SK-N-SH (cell line): Measurements from ENCODE around the gene AGAP1. TPM values are rescaled to one million over a fixed set of nuclear protein-coding genes. Genes with fewer than 3 reads are reported as not detected.

Source experiments
- CTCF ChIA-PET: fragments of 300-600, 350-600 bp; formaldehyde crosslinking; extraction: SDS; loops from one replicate; lab custom pipeline; 2021; lab: Yijun Ruan, JAX
- POLR2A ChIA-PET: fragments of 350-600 bp; sonication (Branson Sonifier 250); formaldehyde crosslinking; extraction: SDS; loops from one replicate; lab custom pipeline; 2020; ENCODE audit warnings: antibody characterized with exemption, inconsistent platforms; lab: Yijun Ruan, JAX
- DNase-seq: peaks from one replicate; pipeline ENCODE4 v3.0.0; 2012
- H2AFZ ChIP-seq: fragments of 200-600 bp; sonication (generic); 2 replicates; pipeline ENCODE4 v1.8.1; 2016; ENCODE audit warnings: antibody characterized with exemption, mild to moderate bottlenecking, low read depth
- H3F3A ChIP-seq: fragments of 200-600 bp; sonication (generic); replicated peaks from 2 replicates; pipeline ENCODE3; 2016; ENCODE audit warnings: antibody characterized with exemption, mild to moderate bottlenecking; ENCODE audit not compliant: insufficient read depth
- H3K27ac ChIP-seq, 2 experiments: fragments of 200-500 bp in 1 of 2; fragments of 200-600 bp in 1 of 2; sonication (Bioruptor generic) in 1 of 2; sonication (generic), shearing (Covaris generic) in 1 of 2; 2 replicates each; pipeline versions ENCODE4 v1.5.1 to v1.6.1; 2014 to 2016; ENCODE audit warnings: low read depth in 2 of 2, inconsistent platforms in 1 of 2, low read length in 1 of 2, mild to moderate bottlenecking in 1 of 2, mixed read lengths in 1 of 2
- H3K27me3 ChIP-seq: fragments of 200-600 bp; sonication (generic), shearing (Covaris generic); 2 replicates; pipeline ENCODE4 v1.6.1; 2016; ENCODE audit warnings: mixed run types; ENCODE audit not compliant: insufficient read depth
- H3K36me3 ChIP-seq, 2 experiments: fragments of 200-500 bp in 1 of 2; fragments of 200-600 bp in 1 of 2; sonication (Bioruptor generic) in 1 of 2; sonication (generic) in 1 of 2; replicated peaks in 1 of 2; 2 replicates each; pipeline versions ENCODE3 to v1.5.1; 2014 to 2016; ENCODE audit warnings: low read length in 1 of 2, mild to moderate bottlenecking in 1 of 2; ENCODE audit not compliant: insufficient read depth in 2 of 2, control insufficient read depth in 1 of 2
- H3K4me1 ChIP-seq, 2 experiments: fragments of 200-500 bp in 1 of 2; fragments of 200-600 bp in 1 of 2; sonication (Bioruptor generic) in 1 of 2; sonication (generic), shearing (Covaris generic) in 1 of 2; 2 replicates each; pipeline versions ENCODE4 v1.5.1 to v1.6.1; 2014 to 2016; ENCODE audit warnings: low read depth in 1 of 2, low read length in 1 of 2, mixed run types in 1 of 2; ENCODE audit not compliant: insufficient read depth in 2 of 2, control insufficient read depth in 1 of 2
- H3K4me2 ChIP-seq: fragments of 200-600 bp; sonication (generic), shearing (Covaris generic); 2 replicates; pipeline ENCODE4 v1.6.1; 2017; ENCODE audit warnings: mixed run types
- H3K4me3 ChIP-seq, 2 experiments: fragments of 200-500 bp in 1 of 2; fragments of 200-600 bp in 1 of 2; sonication (Bioruptor generic) in 1 of 2; sonication (generic), shearing (Covaris generic) in 1 of 2; 2 replicates each; pipeline versions ENCODE4 v1.5.1 to v1.8.1; 2014 to 2016; ENCODE audit warnings: low read depth in 2 of 2, inconsistent platforms in 1 of 2, low read length in 1 of 2, mild to moderate bottlenecking in 1 of 2, mixed read lengths in 1 of 2, moderate library complexity in 1 of 2
- H3K79me2 ChIP-seq: fragments of 200-600 bp; sonication (generic); 2 replicates; pipeline ENCODE4 v1.8.1; 2017; ENCODE audit warnings: mild to moderate bottlenecking; ENCODE audit not compliant: insufficient read depth
- H3K9ac ChIP-seq: fragments of 200-600 bp; sonication (generic); 2 replicates; pipeline ENCODE4 v1.6.1; 2017; ENCODE audit warnings: mixed run types
- H3K9me2 ChIP-seq: fragments of 200-600 bp; sonication (generic); 2 replicates; pipeline ENCODE4 v1.6.1; 2017; ENCODE audit warnings: mixed run types
- H3K9me3 ChIP-seq: fragments of 200-600 bp; sonication (generic); 2 replicates; pipeline ENCODE4 v1.6.1; 2017; ENCODE audit warnings: mixed run types, mild to moderate bottlenecking, moderate library complexity
- H4K20me1 ChIP-seq: fragments of 200-600 bp; sonication (generic); 2 replicates; pipeline ENCODE4 v1.6.1; 2017; ENCODE audit warnings: mild to moderate bottlenecking, mixed run types; ENCODE audit not compliant: insufficient read depth
- CHD2 ChIP-seq: fragments of 150-350 bp; IDR thresholded peaks from 2 replicates; pipeline ENCODE4 v1.6.1; 2018; ENCODE audit warnings: low read length; ENCODE audit not compliant: partially characterized antibody
- CTCF ChIP-seq: fragments of 200-600 bp; sonication (generic); IDR thresholded peaks from 2 replicates; pipeline ENCODE4 v1.6.1; 2017; ENCODE audit warnings: antibody characterized with exemption, mild to moderate bottlenecking, moderate library complexity
- ELF1 ChIP-seq: IDR thresholded peaks from 2 replicates; pipeline ENCODE4 v1.4.0; 2012
- EP300 ChIP-seq, 2 experiments: IDR thresholded peaks; 2 replicates each; pipeline versions ENCODE4 v1.4.0 to v1.6.1; 2012; ENCODE audit warnings: borderline replicate concordance in 1 of 2, low read depth in 1 of 2, low read length in 1 of 2
- EZH2phosphoT487 ChIP-seq: fragments of 200-600 bp; sonication (generic); IDR thresholded peaks from 2 replicates; pipeline ENCODE4 v1.6.1; 2017; ENCODE audit warnings: low read depth, mixed run types, mild to moderate bottlenecking, antibody characterized with exemption, moderate library complexity, borderline replicate concordance
- FOXM1 ChIP-seq: IDR thresholded peaks from 2 replicates; pipeline ENCODE4 v1.4.0; 2012; ENCODE audit warnings: low read depth, mild to moderate bottlenecking
- GATA2 ChIP-seq: sonication (generic); formaldehyde crosslinking; IDR thresholded peaks from 2 replicates; pipeline ENCODE4 v1.5.0; 2020; ENCODE audit warnings: mild to moderate bottlenecking, missing genetic modification reagents
- IRF3 ChIP-seq: fragments of 150-350 bp; IDR thresholded peaks from 2 replicates; pipeline ENCODE4 v1.6.1; 2016; ENCODE audit warnings: mild to moderate bottlenecking, low read depth, low read length
- JUND ChIP-seq: IDR thresholded peaks from 2 replicates; pipeline ENCODE4 v1.4.0; 2012
- MAX ChIP-seq: IDR thresholded peaks from 2 replicates; pipeline ENCODE4 v1.4.0; 2012; ENCODE audit warnings: low read depth
- MXI1 ChIP-seq: IDR thresholded peaks from 2 replicates; pipeline ENCODE4 v1.6.1; 2012; ENCODE audit warnings: mild to moderate bottlenecking, low read depth, low read length, improper control_type of control experiment
- NRF1 ChIP-seq: IDR thresholded peaks from 2 replicates; pipeline ENCODE4 v1.6.1; 2012; ENCODE audit warnings: low read depth, mild to moderate bottlenecking, low read length
- PBX3 ChIP-seq: IDR thresholded peaks from 2 replicates; pipeline ENCODE4; 2012
- RCOR1 ChIP-seq: fragments of 150-350 bp; IDR thresholded peaks from 2 replicates; pipeline ENCODE4 v1.6.1; 2017; ENCODE audit warnings: antibody characterized with exemption, low read length
- TCF12 ChIP-seq: IDR thresholded peaks from 2 replicates; pipeline ENCODE4 v1.4.0; 2012
- ZBTB33 ChIP-seq: IDR thresholded peaks from 2 replicates; pipeline ENCODE4 v1.4.0; 2012; ENCODE audit warnings: low read depth, borderline replicate concordance
- WGBS: methylation state at CpG from one replicate; pipeline ENCODE4 v1.1.6; 2017; ENCODE audit warnings: low lambda C conversion rate; 5-methylcytosine and 5-hydroxymethylcytosine counted together
- polyA plus RNA-seq, 3 experiments: library from polyadenylated mRNA; depleted of rRNA; stranded (reverse); fragments of >200 nt; gene quantifications; 2 replicates each; pipeline ENCODE4 v1.2.3, GENCODE V29; 2012

Gene AGAP1
- polyA plus RNA-seq, 1 of the 3 experiments (the other 2 are of a cell fraction), result 8.8 TPM

GRCh38 chr2:236070236-236070635 lies 576.4 kb downstream of the AGAP1 start:
- no peak for DNase-seq
- Histone ChIP-seq H3F3A (no peaks in the 10 kb centered on the region), H3K9me2 (no peaks in the 10 kb centered on the region), H3K27me3 (no peaks in the 10 kb centered on the region), H4K20me1 (no peaks in the 10 kb centered on the region), H3K36me3 (no peaks in the 10 kb centered on the region), H2AFZ (no peak overlapping the region), H3K4me3 (no peak overlapping the region), H3K9me3 (no peaks in the 10 kb centered on the region), H3K9ac (no peak overlapping the region), H3K4me2 (no peak overlapping the region), H3K27ac (no peak overlapping the region), H3K79me2 (no peaks in the 10 kb centered on the region), H3K4me1 (no peaks in the 10 kb centered on the region; a peak in 1 of 4 replicates)
- WGBS, result over 99% methylated on average over 7 of the region's 7 CpGs
- CTCF ChIA-PET, result interaction anchor here (1.0 kb wide), 1 partner anchor 13 kb away, joined by 4 read pairs; no protein-coding TSS in a partner anchor
- POLR2A ChIA-PET, result no interaction called here
- TF ChIP-seq FOXM1 (no peak), JUND (no peak), ZBTB33 (no peak), PBX3 (no peak), CHD2 (no peak), RCOR1 (no peak), ELF1 (no peak), MXI1 (no peak), MAX (no peak), EZH2phosphoT487 (no peak), TCF12 (no peak), GATA2 (CRISPR knock-in tag) (no peak), CTCF (no peak), IRF3 (no peak), EP300 (IDR thresholded peaks at IDR 0.05; ENCODE audit: borderline replicate concordance in 1 of 2, low read depth in 1 of 2, low read length in 1 of 2) (no peak), NRF1 (no peak)
